Measurements from ENCODE around the gene BUD31.

DNA sequence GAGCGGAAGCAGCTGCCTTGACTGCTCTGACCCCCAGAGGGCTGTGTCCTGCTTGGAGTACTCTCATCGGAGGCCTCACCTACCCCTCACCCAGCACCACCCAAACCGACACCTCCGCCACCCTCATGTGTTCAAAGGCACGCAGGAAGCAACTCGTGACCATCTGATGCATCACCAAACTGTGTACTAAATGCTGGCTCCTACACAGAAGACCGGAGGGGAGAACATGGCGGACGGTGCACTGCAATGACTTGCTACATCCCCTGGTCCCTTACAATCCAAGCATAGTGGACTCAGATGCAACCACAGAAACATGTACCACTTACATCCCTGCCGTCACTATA is 3.8 kb upstream of the BUD31 start:
- TF ChIP-seq, protein P1, sequence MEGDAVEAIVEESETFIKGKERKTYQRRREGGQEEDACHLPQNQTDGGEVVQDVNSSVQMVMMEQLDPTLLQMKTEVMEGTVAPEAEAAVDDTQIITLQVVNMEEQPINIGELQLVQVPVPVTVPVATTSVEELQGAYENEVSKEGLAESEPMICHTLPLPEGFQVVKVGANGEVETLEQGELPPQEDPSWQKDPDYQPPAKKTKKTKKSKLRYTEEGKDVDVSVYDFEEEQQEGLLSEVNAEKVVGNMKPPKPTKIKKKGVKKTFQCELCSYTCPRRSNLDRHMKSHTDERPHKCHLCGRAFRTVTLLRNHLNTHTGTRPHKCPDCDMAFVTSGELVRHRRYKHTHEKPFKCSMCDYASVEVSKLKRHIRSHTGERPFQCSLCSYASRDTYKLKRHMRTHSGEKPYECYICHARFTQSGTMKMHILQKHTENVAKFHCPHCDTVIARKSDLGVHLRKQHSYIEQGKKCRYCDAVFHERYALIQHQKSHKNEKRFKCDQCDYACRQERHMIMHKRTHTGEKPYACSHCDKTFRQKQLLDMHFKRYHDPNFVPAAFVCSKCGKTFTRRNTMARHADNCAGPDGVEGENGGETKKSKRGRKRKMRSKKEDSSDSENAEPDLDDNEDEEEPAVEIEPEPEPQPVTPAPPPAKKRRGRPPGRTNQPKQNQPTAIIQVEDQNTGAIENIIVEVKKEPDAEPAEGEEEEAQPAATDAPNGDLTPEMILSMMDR (IDR thresholded peaks at IDR 0.05), result no peak
- TF ChIP-seq POLR2AphosphoS5 (IDR thresholded peaks at IDR 0.05) (no peak), EP300 (IDR thresholded peaks at IDR 0.05) (no peak), POLR2A (IDR thresholded peaks at IDR 0.05) (no peak)

All from stomach (tissue), 4 donors.